Neural progenitor cell (in vitro differentiated cells): Measurements from ENCODE around the gene DLG4.
"Not testable (repeated sequence)": the region's sequence is repeated elsewhere in the genome, so short reads cannot be mapped to it uniquely, and the experiment has no call there.

Experiments used
- EZH2 ChIP-seq: fragments of 200-600 bp; sonication (generic); IDR thresholded peaks from 2 replicates; pipeline ENCODE4 v1.6.1; 2017; ENCODE audit warnings: antibody characterized with exemption, mild to moderate bottlenecking, moderate library complexity
- TF ChIP-seq, protein P1 (sequence below): fragments of 200-600 bp; sonication (generic); IDR thresholded peaks from 2 replicates; pipeline ENCODE4 v1.5.1; 2017; ENCODE audit warnings: antibody characterized with exemption, mild to moderate bottlenecking

DNA sequence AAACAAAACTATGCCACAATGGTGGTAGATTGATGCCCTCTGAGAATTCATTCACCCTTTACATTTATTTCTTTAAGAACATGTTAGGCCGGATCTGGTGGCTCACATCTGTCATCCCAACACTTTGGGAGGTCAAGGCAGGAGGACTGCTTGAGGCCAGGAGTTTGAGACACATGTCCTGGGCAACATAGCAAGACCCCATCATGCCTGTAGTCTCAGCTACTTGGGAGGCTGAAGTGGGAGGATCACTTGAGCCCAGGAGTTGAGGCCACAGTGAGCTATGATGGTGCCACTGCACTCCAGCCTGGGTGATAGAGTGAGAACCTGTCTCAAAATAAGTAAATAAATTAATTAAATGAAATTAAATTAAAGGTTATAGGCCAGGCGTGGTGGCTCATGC, 37.5 kb downstream of the DLG4 start:
- TF ChIP-seq, protein P1, sequence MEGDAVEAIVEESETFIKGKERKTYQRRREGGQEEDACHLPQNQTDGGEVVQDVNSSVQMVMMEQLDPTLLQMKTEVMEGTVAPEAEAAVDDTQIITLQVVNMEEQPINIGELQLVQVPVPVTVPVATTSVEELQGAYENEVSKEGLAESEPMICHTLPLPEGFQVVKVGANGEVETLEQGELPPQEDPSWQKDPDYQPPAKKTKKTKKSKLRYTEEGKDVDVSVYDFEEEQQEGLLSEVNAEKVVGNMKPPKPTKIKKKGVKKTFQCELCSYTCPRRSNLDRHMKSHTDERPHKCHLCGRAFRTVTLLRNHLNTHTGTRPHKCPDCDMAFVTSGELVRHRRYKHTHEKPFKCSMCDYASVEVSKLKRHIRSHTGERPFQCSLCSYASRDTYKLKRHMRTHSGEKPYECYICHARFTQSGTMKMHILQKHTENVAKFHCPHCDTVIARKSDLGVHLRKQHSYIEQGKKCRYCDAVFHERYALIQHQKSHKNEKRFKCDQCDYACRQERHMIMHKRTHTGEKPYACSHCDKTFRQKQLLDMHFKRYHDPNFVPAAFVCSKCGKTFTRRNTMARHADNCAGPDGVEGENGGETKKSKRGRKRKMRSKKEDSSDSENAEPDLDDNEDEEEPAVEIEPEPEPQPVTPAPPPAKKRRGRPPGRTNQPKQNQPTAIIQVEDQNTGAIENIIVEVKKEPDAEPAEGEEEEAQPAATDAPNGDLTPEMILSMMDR: not testable (repeated sequence)
- TF ChIP-seq EZH2: not testable (repeated sequence)
